Measurements from ENCODE around the gene MYL12B.
"Not testable (repeated sequence)": the region's sequence is repeated elsewhere in the genome, so short reads cannot be mapped to it uniquely, and the experiment has no call there.

Gene MYL12B

GRCh38 chr18:3263132-3263700 is 1.3 kb downstream of the MYL12B start:
- DNase-seq, result no peak

GRCh38 chr18:3264362-3264761 is 2.4 kb downstream of the MYL12B start:
- DNase-seq, result no peak

- DNase-seq, result no peak
Observed at GRCh38 chr18:3265564-3266033, 3.7 kb downstream of the MYL12B start.

GRCh38 chr18:3266062-3266608 is 4.2 kb downstream of the MYL12B start:
- DNase-seq, result no peak

- no peak for DNase-seq
Observed at GRCh38 chr18:3268306-3268705, 6.4 kb downstream of the MYL12B start.

- no peak for DNase-seq
Observed at GRCh38 chr18:3269241-3269913, 7.4 kb downstream of the MYL12B start.

GRCh38 chr18:3269914-3270299 is 8.0 kb downstream of the MYL12B start:
- no peak for DNase-seq

GRCh38 chr18:3273042-3273441 is 11.1 kb downstream of the MYL12B start:
- no peak for DNase-seq

GRCh38 chr18:3277643-3278213 is 15.8 kb downstream of the MYL12B start:
- not testable (repeated sequence) for DNase-seq

- DNase-seq, result no peak
Observed at GRCh38 chr18:3279201-3280185, 17.6 kb downstream of the MYL12B start.

GRCh38 chr18:3281456-3282400 is 19.8 kb downstream of the MYL12B start:
- peak; percentile 53 for DNase-seq

- DNase-seq, result no peak
Observed at GRCh38 chr18:3283253-3283863, 21.4 kb downstream of the MYL12B start.

GRCh38 chr18:3283908-3284307 is 22.0 kb downstream of the MYL12B start:
- no peak for DNase-seq

- DNase-seq, result no peak
Observed at GRCh38 chr18:3284501-3284900, 22.6 kb downstream of the MYL12B start.

GRCh38 chr18:3286159-3286558 is 24.2 kb downstream of the MYL12B start:
- DNase-seq, result no peak

GRCh38 chr18:3293196-3293951 is 31.4 kb downstream of the MYL12B start:
- DNase-seq, result no peak

GRCh38 chr18:3294435-3295080 is 32.6 kb downstream of the MYL12B start:
- DNase-seq, result peak; percentile 12

- DNase-seq, result no peak
Observed at GRCh38 chr18:3297025-3297984, 35.4 kb downstream of the MYL12B start.

- no peak for DNase-seq
Observed at GRCh38 chr18:3304832-3305231, 42.9 kb downstream of the MYL12B start.
